Natural killer cell (primary cell): ENCODE data around the gene AP3S2. TPM values are rescaled to one million over a fixed set of nuclear protein-coding genes. Genes with fewer than 3 reads are reported as not detected.

ENCODE experiments used
- ATAC-seq, 3 donors: fragments of 150-1000 bp in 2 of 3; fragments of 200-7000 bp in 1 of 3; cut with Tn5 transposase; 1 replicate in 1 of 3; 2 replicates in 2 of 3; pipeline ENCODE4 v1.10.0; 2021; ENCODE audit warnings: mild to moderate bottlenecking in 2 of 3, moderate library complexity in 2 of 3
- DNase-seq, 2 donors: peaks; one replicate each; pipeline versions ENCODE4 v3.0.0 to v3.0.0-alpha.2; 2013 to 2021; ENCODE audit warnings: mixed read lengths in 1 of 2
- H3K27ac ChIP-seq: one replicate; pipeline ENCODE4 v1.5.1; 2013; ENCODE audit warnings: mild to moderate bottlenecking, low read length
- H3K27me3 ChIP-seq: one replicate; pipeline ENCODE4 v1.6.1; 2013; ENCODE audit warnings: low read length; ENCODE audit not compliant: control insufficient read depth, insufficient read depth
- H3K36me3 ChIP-seq: one replicate; pipeline ENCODE4 v1.6.1; 2013; ENCODE audit warnings: low read length; ENCODE audit not compliant: control insufficient read depth, insufficient read depth
- H3K4me1 ChIP-seq: one replicate; pipeline ENCODE4 v1.6.1; 2013; ENCODE audit warnings: low read length; ENCODE audit not compliant: control insufficient read depth, insufficient read depth
- H3K4me3 ChIP-seq: one replicate; pipeline ENCODE4 v1.5.1; 2013; ENCODE audit warnings: low read length
- H3K9me3 ChIP-seq: one replicate; pipeline ENCODE4 v1.6.1; 2013; ENCODE audit warnings: low read length; ENCODE audit not compliant: control insufficient read depth, insufficient read depth
- H3K27ac Mint-ChIP-seq, 2 donors: one replicate each; pipeline ENCODE4 v1.8.0; 2022; ENCODE audit warnings: mild to moderate bottlenecking in 2 of 2, mixed read lengths in 2 of 2, moderate library complexity in 1 of 2
- H3K27me3 Mint-ChIP-seq, 2 donors: one replicate each; pipeline ENCODE4 v1.8.0; 2022; ENCODE audit warnings: low read depth in 2 of 2, mixed read lengths in 2 of 2
- H3K36me3 Mint-ChIP-seq: one replicate; pipeline ENCODE4 v1.8.0; 2022; ENCODE audit warnings: mixed read lengths
- H3K4me1 Mint-ChIP-seq, 2 donors: one replicate each; pipeline ENCODE4 v1.8.0; 2022; ENCODE audit warnings: mixed read lengths in 2 of 2
- H3K4me3 Mint-ChIP-seq: one replicate; pipeline ENCODE4 v1.8.0; 2022; ENCODE audit warnings: mild to moderate bottlenecking, moderate library complexity, mixed read lengths
- H3K9me3 Mint-ChIP-seq, 2 donors: one replicate each; pipeline ENCODE4 v1.8.0; 2022; ENCODE audit warnings: mixed read lengths in 2 of 2
- CTCF ChIP-seq: fragments of 200-600 bp; IDR thresholded peaks from one replicate; pipeline ENCODE4 v1.8.0; 2022; ENCODE audit warnings: antibody characterized with exemption
- WGBS: methylation state at CpG from one replicate; pipeline ENCODE4 v1.1.7; 2013; ENCODE audit warnings: missing lambda C conversion rate; ENCODE audit not compliant: insufficient coverage; 5-methylcytosine and 5-hydroxymethylcytosine counted together
- intact Hi-C: fragments of 100-400 bp; cut with micrococcal nuclease; formaldehyde crosslinking; loops from one replicate; pipeline ENCODE4 v1.14.2; 2022
- total RNA-seq, 4 donors: library from RNA; stranded (reverse); fragments of 120-200 nt in 1 of 4; gene quantifications; one replicate each; pipeline versions ENCODE4 v1.2.3 to v1.2.4, GENCODE V29; 2013 to 2022

AP3S2 gene
- total RNA-seq, 3 donors from 2014 or later (not counting 1 experiment from before 2014, with no cell fraction given) = 28.4 to 38.2 (median 36.8) TPM

DNA sequence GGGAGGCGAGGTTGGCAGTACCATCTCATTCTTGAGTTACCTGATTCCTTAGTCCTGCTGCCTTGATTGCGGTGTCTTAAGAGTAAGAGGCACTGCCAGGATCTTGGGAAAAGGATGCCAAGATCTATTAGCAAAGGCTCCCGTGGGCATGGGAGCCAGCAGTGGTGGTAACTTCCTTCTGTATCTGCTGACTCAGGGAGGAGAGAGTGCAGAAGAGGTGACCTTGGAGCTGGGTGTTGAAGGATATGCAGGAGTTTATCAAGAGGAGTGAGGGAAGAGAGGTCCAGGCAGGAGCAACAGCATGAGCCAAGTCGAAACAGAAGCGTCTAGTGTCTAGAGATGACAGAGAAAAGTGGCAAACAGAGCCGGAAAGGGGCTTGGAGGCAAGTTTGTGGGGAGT, 113.2 kb downstream of the AP3S2 start:
- no peaks in the 10 kb centered on the region for H3K9me3 ChIP-seq
- intact Hi-C loops = no loop called here
- Mint-ChIP-seq H3K27me3 (peaks cover 9 to 12% of the 10 kb centered on the region in 2 donors), H3K27ac (no peak overlapping the region), H3K9me3 (no peaks in the 10 kb centered on the region), H3K4me1 (no peaks in the 10 kb centered on the region), H3K36me3 (no peaks in the 10 kb centered on the region), H3K4me3 (no peak overlapping the region)
- ATAC-seq (no peak), DNase-seq (no peak)
- peaks cover 4% of the 10 kb centered on the region for H3K27me3 ChIP-seq
- no peaks in the 10 kb centered on the region for H3K36me3 ChIP-seq
- H3K4me1 ChIP-seq = peaks cover 32% of the 10 kb centered on the region
- H3K27ac ChIP-seq = no peak overlapping the region
- WGBS = 81% methylated on average over 6 of the region's 6 CpGs
- no peak overlapping the region for H3K4me3 ChIP-seq
- no peak for TF ChIP-seq CTCF

Other genes starting within 250 kb of the AP3S2 start
- gene KIF7, start 238.5 kb downstream of the AP3S2 start, total RNA-seq = 1 to 10 TPM in 2 of 3 donors, under 1 TPM in 1; 0.93 to 3.6 (median 1.6) TPM
- gene PLIN1, start 214.6 kb downstream of the AP3S2 start, total RNA-seq = under 1 TPM; 0.40 to 0.75 (median 0.66) TPM
- gene PEX11A, start 203.2 kb downstream of the AP3S2 start, total RNA-seq = 1 to 10 TPM; 2.0 to 3.1 (median 3.1) TPM
- gene WDR93, start 203.2 kb downstream of the AP3S2 start, total RNA-seq = under 1 TPM in 2 of 3 donors, not detected in 1; 0.25 to 0.38 TPM
- 1 to 10 TPM in 2 of 3 donors, under 1 TPM in 1; 0.45 to 2.9 (median 2.5) TPM for gene MESP1, start 142.7 kb downstream of the AP3S2 start, total RNA-seq
- gene MESP2, start 117.7 kb downstream of the AP3S2 start, total RNA-seq = not detected
- gene ANPEP, start 79.1 kb downstream of the AP3S2 start, total RNA-seq = 10 to 100 TPM in 2 of 3 donors, 1 to 10 TPM in 1; 1.6 to 33.9 (median 10.9) TPM
- 1 to 10 TPM in 1 of 3 donors, under 1 TPM in 2; 0.23 to 5.5 (median 0.38) TPM for gene ARPIN, start 19.0 kb upstream of the AP3S2 start, total RNA-seq
- gene ZNF710, start 107.3 kb upstream of the AP3S2 start, total RNA-seq = 10 to 100 TPM; 26.5 to 43.1 (median 26.6) TPM
- gene IDH2, start 208.5 kb upstream of the AP3S2 start, total RNA-seq = 10 to 100 TPM; 72.3 to 91.5 (median 81.0) TPM